WTC11 (cell line): Measurements from ENCODE around the gene MEGF9. TPM values are rescaled to one million over a fixed set of nuclear protein-coding genes. Genes with fewer than 3 reads are reported as not detected.

Source experiments
- ATAC-seq: fragments of 200-7000 bp; cut with Tn5 transposase; 2 replicates; pipeline ENCODE4 v1.10.0; 2021; ENCODE audit warnings: mild to moderate bottlenecking, moderate library complexity
- CTCF ChIA-PET: fragments of 300-600 bp; sonication (Branson Sonifier 250); formaldehyde crosslinking; loops from one replicate; lab custom pipeline; 2021; ENCODE audit warnings: antibody characterized with exemption; lab: Charles Lee
- POLR2A ChIA-PET: fragments of 350-600 bp; sonication (Branson Sonifier 250); formaldehyde crosslinking; loops from one replicate; lab custom pipeline; 2021; ENCODE audit warnings: antibody characterized with exemption; lab: Charles Lee
- DNase-seq: peaks from one replicate; pipeline ENCODE4 v3.0.0; 2021; ENCODE audit warnings: low spot score
- H3K27ac Mint-ChIP-seq: 2 replicates; pipeline ENCODE4 v1.8.0; 2021; ENCODE audit warnings: mixed read lengths
- H3K27me3 Mint-ChIP-seq: 2 replicates; pipeline ENCODE4 v1.8.0; 2021; ENCODE audit warnings: low read depth, mild to moderate bottlenecking, moderate library complexity, mixed read lengths
- H3K36me3 Mint-ChIP-seq: 2 replicates; pipeline ENCODE4 v1.8.0; 2021; ENCODE audit warnings: mixed read lengths
- H3K4me1 Mint-ChIP-seq: 2 replicates; pipeline ENCODE4 v1.8.0; 2022; ENCODE audit warnings: mixed read lengths
- H3K4me3 Mint-ChIP-seq: 2 replicates; pipeline ENCODE4 v1.8.0; 2021; ENCODE audit warnings: mild to moderate bottlenecking, moderate library complexity, mixed read lengths
- H3K9me3 Mint-ChIP-seq: 2 replicates; pipeline ENCODE4 v1.8.0; 2021; ENCODE audit warnings: mixed read lengths
- ARID4B ChIP-seq: sonication (generic); formaldehyde crosslinking; IDR thresholded peaks from 2 replicates; pipeline ENCODE4 v1.8.0; 2023; ENCODE audit warnings: missing genetic modification reagents, mild to moderate bottlenecking, borderline replicate concordance
- ATF3 ChIP-seq: sonication (generic); formaldehyde crosslinking; conservative IDR thresholded peaks from 2 replicates; pipeline ENCODE4 v1.8.1; 2022; ENCODE audit warnings: mild to moderate bottlenecking, missing genetic modification reagents
- E2F4 ChIP-seq: sonication (generic); formaldehyde crosslinking; IDR thresholded peaks from 2 replicates; pipeline ENCODE4 v1.8.1; 2022; ENCODE audit warnings: low read depth, mild to moderate bottlenecking, moderate library complexity, missing genetic modification reagents, borderline replicate concordance
- ERG ChIP-seq: fragments of 250-450 bp; sonication (Bioruptor Pico); IDR thresholded peaks from 2 replicates; pipeline ENCODE4 v1.8.0; 2021; ENCODE audit warnings: mild to moderate bottlenecking
- ETV6 ChIP-seq: sonication (generic); formaldehyde crosslinking; IDR thresholded peaks from 2 replicates; pipeline ENCODE4 v1.8.1; 2022; ENCODE audit warnings: mild to moderate bottlenecking, missing genetic modification reagents
- FOXK1 ChIP-seq: sonication (generic); formaldehyde crosslinking; IDR thresholded peaks from 2 replicates; pipeline ENCODE4 v1.8.0; 2022; ENCODE audit warnings: mild to moderate bottlenecking, moderate library complexity, missing genetic modification reagents
- NR1H2 ChIP-seq: sonication (generic); formaldehyde crosslinking; IDR thresholded peaks from 2 replicates; pipeline ENCODE4 v1.9.0; 2021; ENCODE audit warnings: mild to moderate bottlenecking, moderate library complexity, missing genetic modification reagents
- NR2C2 ChIP-seq: sonication (generic); formaldehyde crosslinking; IDR thresholded peaks from 2 replicates; pipeline ENCODE4 v1.8.0; 2022; ENCODE audit warnings: mild to moderate bottlenecking, missing genetic modification reagents
- TCF7 ChIP-seq: sonication (generic); formaldehyde crosslinking; IDR thresholded peaks from 2 replicates; pipeline ENCODE4 v1.8.0; 2022; ENCODE audit warnings: mild to moderate bottlenecking, low read depth, missing genetic modification reagents, moderate library complexity
- ZBTB21 ChIP-seq: sonication (generic); formaldehyde crosslinking; IDR thresholded peaks from 2 replicates; pipeline ENCODE4 v1.8.1; 2023; ENCODE audit warnings: mild to moderate bottlenecking, missing genetic modification reagents, borderline replicate concordance
- ZNF416 ChIP-seq: fragments of 250-450 bp; sonication (Bioruptor Pico); IDR thresholded peaks from 2 replicates; pipeline ENCODE4 v1.9.0; 2021; ENCODE audit warnings: mild to moderate bottlenecking, inconsistent platforms
- ZNF425 ChIP-seq: fragments of 250-450 bp; sonication (Bioruptor Pico); conservative IDR thresholded peaks from 2 replicates; pipeline ENCODE4 v1.9.0; 2021; ENCODE audit warnings: mild to moderate bottlenecking
- total RNA-seq: library from RNA; stranded (reverse); gene quantifications from 3 replicates; pipeline ENCODE4 v1.2.3, GENCODE V29; 2021
- TF ChIP-seq, protein P1 (sequence below): sonication (generic); formaldehyde crosslinking; IDR thresholded peaks from 2 replicates; pipeline ENCODE4 v1.8.1; 2022; ENCODE audit warnings: low read depth, missing genetic modification reagents, borderline replicate concordance
- TF ChIP-seq, protein P2 (sequence below): sonication (generic); formaldehyde crosslinking; IDR thresholded peaks from 2 replicates; pipeline ENCODE4 v1.8.1; 2023; ENCODE audit warnings: mild to moderate bottlenecking, missing genetic modification reagents, borderline replicate concordance
- TF ChIP-seq, protein P3 (sequence below): fragments of 250-450 bp; sonication (Bioruptor Pico); IDR thresholded peaks from 2 replicates; pipeline ENCODE4 v1.9.0; 2021; ENCODE audit warnings: mild to moderate bottlenecking, borderline replicate concordance

MEGF9 gene
- total RNA-seq, 1 experiment from 2014 or later, result 0.92 TPM

DNA sequence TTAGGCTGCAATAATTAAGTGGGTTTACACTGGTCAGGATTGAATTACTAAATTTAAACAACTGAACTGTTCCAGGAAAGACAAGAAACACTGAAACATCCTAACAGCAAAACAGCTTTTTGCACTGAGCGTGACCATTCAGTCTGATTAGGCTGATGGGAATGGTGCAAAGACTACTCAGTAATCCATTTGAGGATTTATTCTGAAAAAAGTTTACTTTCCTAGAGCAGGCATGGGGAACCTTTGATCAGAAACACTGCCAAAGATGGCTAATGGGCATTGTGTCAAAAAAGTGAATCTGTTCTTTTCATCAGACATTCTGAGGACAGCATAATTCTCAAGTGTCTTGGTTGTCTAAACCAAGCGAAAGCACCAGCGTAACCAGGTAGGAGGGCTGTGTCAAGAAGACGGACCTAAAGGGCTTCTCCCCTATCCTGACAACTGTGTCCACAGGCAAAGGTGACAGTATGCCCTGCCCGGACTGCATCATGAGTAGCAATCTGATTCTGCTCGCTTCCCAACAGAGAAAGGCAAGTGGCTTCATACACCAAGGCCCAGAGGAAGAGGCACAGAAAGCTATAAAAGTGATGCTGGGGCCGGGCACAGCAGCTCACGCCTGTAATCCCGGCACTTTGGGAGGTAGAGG lies 45.6 kb upstream of the MEGF9 start (continued):
- no peak for TF ChIP-seq E2F4
- TF ChIP-seq, protein P1, sequence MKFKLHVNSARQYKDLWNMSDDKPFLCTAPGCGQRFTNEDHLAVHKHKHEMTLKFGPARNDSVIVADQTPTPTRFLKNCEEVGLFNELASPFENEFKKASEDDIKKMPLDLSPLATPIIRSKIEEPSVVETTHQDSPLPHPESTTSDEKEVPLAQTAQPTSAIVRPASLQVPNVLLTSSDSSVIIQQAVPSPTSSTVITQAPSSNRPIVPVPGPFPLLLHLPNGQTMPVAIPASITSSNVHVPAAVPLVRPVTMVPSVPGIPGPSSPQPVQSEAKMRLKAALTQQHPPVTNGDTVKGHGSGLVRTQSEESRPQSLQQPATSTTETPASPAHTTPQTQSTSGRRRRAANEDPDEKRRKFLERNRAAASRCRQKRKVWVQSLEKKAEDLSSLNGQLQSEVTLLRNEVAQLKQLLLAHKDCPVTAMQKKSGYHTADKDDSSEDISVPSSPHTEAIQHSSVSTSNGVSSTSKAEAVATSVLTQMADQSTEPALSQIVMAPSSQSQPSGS (CRISPR knock-in tag), result no peak
- no peak for TF ChIP-seq ARID4B (CRISPR knock-in tag)
- no peak for TF ChIP-seq NR2C2 (CRISPR knock-in tag)

DNA sequence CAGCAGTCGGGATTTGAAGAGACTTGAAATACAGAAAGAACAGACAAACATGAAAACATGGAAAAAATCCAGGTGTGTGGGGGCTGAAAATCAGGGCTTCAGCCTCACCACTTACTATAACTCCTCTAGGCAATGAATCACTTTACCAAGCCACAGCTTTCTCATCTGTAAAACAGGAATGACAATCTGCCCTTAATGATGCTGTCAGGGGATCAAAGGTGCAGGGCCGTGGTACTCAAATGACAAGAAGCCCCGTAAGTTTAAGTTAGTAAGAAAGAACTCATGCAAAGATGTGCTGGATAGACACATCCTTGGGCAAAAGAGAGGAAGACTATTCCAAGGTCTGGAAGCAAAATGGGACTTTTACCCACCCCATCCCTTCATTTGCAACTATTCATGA lies 44.3 kb upstream of the MEGF9 start:
- ChIA-PET POLR2A (no interaction called here), CTCF (no interaction called here)
- Mint-ChIP-seq H3K27ac (peak overlapping the region; percentile 42; the same call in 1 of the 2 replicates), H3K36me3 (peaks cover 12% of the 10 kb centered on the region), H3K4me1 (no peaks in the 10 kb centered on the region), H3K9me3 (no peaks in the 10 kb centered on the region), H3K4me3 (no peak overlapping the region), H3K27me3 (no peaks in the 10 kb centered on the region)
- ATAC-seq, result no peak
- no peak for DNase-seq
- no peak for TF ChIP-seq ZNF416 (CRISPR knock-in tag)
- no peak for TF ChIP-seq NR1H2 (CRISPR knock-in tag)
- TF ChIP-seq, protein P2, sequence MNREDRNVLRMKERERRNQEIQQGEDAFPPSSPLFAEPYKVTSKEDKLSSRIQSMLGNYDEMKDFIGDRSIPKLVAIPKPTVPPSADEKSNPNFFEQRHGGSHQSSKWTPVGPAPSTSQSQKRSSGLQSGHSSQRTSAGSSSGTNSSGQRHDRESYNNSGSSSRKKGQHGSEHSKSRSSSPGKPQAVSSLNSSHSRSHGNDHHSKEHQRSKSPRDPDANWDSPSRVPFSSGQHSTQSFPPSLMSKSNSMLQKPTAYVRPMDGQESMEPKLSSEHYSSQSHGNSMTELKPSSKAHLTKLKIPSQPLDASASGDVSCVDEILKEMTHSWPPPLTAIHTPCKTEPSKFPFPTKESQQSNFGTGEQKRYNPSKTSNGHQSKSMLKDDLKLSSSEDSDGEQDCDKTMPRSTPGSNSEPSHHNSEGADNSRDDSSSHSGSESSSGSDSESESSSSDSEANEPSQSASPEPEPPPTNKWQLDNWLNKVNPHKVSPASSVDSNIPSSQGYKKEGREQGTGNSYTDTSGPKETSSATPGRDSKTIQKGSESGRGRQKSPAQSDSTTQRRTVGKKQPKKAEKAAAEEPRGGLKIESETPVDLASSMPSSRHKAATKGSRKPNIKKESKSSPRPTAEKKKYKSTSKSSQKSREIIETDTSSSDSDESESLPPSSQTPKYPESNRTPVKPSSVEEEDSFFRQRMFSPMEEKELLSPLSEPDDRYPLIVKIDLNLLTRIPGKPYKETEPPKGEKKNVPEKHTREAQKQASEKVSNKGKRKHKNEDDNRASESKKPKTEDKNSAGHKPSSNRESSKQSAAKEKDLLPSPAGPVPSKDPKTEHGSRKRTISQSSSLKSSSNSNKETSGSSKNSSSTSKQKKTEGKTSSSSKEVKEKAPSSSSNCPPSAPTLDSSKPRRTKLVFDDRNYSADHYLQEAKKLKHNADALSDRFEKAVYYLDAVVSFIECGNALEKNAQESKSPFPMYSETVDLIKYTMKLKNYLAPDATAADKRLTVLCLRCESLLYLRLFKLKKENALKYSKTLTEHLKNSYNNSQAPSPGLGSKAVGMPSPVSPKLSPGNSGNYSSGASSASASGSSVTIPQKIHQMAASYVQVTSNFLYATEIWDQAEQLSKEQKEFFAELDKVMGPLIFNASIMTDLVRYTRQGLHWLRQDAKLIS, result no peak
- TF ChIP-seq FOXK1 (CRISPR knock-in tag), result no peak
- no peak for TF ChIP-seq ZNF425 (CRISPR knock-in tag)
- TF ChIP-seq ERG (CRISPR knock-in tag), result no peak
- TF ChIP-seq ETV6 (CRISPR knock-in tag), result no peak
- no peak for TF ChIP-seq TCF7 (CRISPR knock-in tag)
- TF ChIP-seq, protein P3, sequence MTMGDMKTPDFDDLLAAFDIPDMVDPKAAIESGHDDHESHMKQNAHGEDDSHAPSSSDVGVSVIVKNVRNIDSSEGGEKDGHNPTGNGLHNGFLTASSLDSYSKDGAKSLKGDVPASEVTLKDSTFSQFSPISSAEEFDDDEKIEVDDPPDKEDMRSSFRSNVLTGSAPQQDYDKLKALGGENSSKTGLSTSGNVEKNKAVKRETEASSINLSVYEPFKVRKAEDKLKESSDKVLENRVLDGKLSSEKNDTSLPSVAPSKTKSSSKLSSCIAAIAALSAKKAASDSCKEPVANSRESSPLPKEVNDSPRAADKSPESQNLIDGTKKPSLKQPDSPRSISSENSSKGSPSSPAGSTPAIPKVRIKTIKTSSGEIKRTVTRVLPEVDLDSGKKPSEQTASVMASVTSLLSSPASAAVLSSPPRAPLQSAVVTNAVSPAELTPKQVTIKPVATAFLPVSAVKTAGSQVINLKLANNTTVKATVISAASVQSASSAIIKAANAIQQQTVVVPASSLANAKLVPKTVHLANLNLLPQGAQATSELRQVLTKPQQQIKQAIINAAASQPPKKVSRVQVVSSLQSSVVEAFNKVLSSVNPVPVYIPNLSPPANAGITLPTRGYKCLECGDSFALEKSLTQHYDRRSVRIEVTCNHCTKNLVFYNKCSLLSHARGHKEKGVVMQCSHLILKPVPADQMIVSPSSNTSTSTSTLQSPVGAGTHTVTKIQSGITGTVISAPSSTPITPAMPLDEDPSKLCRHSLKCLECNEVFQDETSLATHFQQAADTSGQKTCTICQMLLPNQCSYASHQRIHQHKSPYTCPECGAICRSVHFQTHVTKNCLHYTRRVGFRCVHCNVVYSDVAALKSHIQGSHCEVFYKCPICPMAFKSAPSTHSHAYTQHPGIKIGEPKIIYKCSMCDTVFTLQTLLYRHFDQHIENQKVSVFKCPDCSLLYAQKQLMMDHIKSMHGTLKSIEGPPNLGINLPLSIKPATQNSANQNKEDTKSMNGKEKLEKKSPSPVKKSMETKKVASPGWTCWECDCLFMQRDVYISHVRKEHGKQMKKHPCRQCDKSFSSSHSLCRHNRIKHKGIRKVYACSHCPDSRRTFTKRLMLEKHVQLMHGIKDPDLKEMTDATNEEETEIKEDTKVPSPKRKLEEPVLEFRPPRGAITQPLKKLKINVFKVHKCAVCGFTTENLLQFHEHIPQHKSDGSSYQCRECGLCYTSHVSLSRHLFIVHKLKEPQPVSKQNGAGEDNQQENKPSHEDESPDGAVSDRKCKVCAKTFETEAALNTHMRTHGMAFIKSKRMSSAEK (CRISPR knock-in tag), result no peak
- TF ChIP-seq ATF3 (CRISPR knock-in tag), result no peak
- TF ChIP-seq ZBTB21 (CRISPR knock-in tag), result no peak
